Smooth muscle cell (in vitro differentiated cells): ENCODE data around the gene FAM117A. TPM values are rescaled to one million over a fixed set of nuclear protein-coding genes. Genes with fewer than 3 reads are reported as not detected.

Source experiments
- DNase-seq: peaks from one replicate; lab custom pipeline; 2025; ENCODE audit not compliant: unreplicated experiment; lab: John Stamatoyannopoulos, UW
- H2AFZ ChIP-seq: fragments of 200-600 bp; sonication (generic); 2 replicates; pipeline ENCODE4 v1.6.0; 2016; ENCODE audit warnings: antibody characterized with exemption, low read depth, mild to moderate bottlenecking
- H3F3A ChIP-seq: fragments of 200-600 bp; sonication (generic); 2 replicates; pipeline ENCODE4 v1.6.0; 2017; ENCODE audit warnings: antibody characterized with exemption, low read depth
- H3K27ac ChIP-seq: fragments of 200-600 bp; sonication (generic); 2 replicates; pipeline ENCODE4 v1.5.1; 2016; ENCODE audit warnings: low read depth, mild to moderate bottlenecking
- H3K27me3 ChIP-seq: fragments of 200-600 bp; sonication (generic); 2 replicates; pipeline ENCODE4 v1.6.1; 2016; ENCODE audit warnings: low read depth, mild to moderate bottlenecking
- H3K36me3 ChIP-seq: fragments of 200-600 bp; sonication (generic); 2 replicates; pipeline ENCODE4 v1.5.1; 2016; ENCODE audit warnings: low read depth
- H3K4me1 ChIP-seq: fragments of 200-600 bp; sonication (generic); 2 replicates; pipeline ENCODE4 v1.5.1; 2016; ENCODE audit warnings: low read depth
- H3K4me2 ChIP-seq: fragments of 200-600 bp; sonication (generic); 2 replicates; pipeline ENCODE4 v1.6.0; 2016; ENCODE audit warnings: mild to moderate bottlenecking
- H3K4me3 ChIP-seq: fragments of 200-600 bp; sonication (generic); 2 replicates; pipeline ENCODE4 v1.5.1; 2016; ENCODE audit warnings: mild to moderate bottlenecking
- H3K79me2 ChIP-seq: fragments of 200-600 bp; sonication (generic); 2 replicates; pipeline ENCODE4 v1.6.0; 2016; ENCODE audit warnings: low read depth, mild to moderate bottlenecking
- H3K9ac ChIP-seq: fragments of 200-600 bp; sonication (generic); 2 replicates; pipeline ENCODE4 v1.6.0; 2016; ENCODE audit warnings: low read depth
- H3K9me3 ChIP-seq: fragments of 200-600 bp; sonication (generic); replicated peaks from 2 replicates; pipeline ENCODE4 v1.5.1; 2016; ENCODE audit warnings: low read depth
- H4K20me1 ChIP-seq: fragments of 200-600 bp; sonication (generic); 2 replicates; pipeline ENCODE4 v1.6.0; 2016; ENCODE audit warnings: low read depth
- CTCF ChIP-seq: fragments of 200-600 bp; sonication (generic); IDR thresholded peaks from 2 replicates; pipeline ENCODE4 v1.5.1; 2017; ENCODE audit warnings: borderline replicate concordance, mild to moderate bottlenecking, antibody characterized with exemption; ENCODE audit not compliant: insufficient read depth, poor library complexity, severe bottlenecking
- WGBS: methylation state at CpG from one replicate; pipeline ENCODE4 v1.1.7; 2016; ENCODE audit warnings: low lambda C conversion rate; 5-methylcytosine and 5-hydroxymethylcytosine counted together
- polyA plus RNA-seq: library from polyadenylated mRNA; unstranded; fragments of >200 nt; fragmentation: Nextera tagmentation; extraction: Ambion mirVana; gene quantifications from 2 replicates; pipeline ENCODE4 v1.2.1, GENCODE V29; 2016
- total RNA-seq: library from RNA; depleted of rRNA; stranded (reverse); fragments of >200 nt; gene quantifications from 2 replicates; pipeline ENCODE4 v1.2.3, GENCODE V29; 2014

FAM117A gene
- total and polyA plus RNA-seq, 2 experiments from 2014 or later = 4.9 to 6.3 TPM

- 92% methylated on average over 13 of the region's 13 CpGs for WGBS
- H3K4me2 ChIP-seq = no peak overlapping the region
- no peak for DNase-seq
These were observed 29.1 kb downstream of the FAM117A start for GRCh38 chr17:49734515-49735490.

GRCh38 chr17:49731435-49731831 is 32.5 kb downstream of the FAM117A start:
- Histone ChIP-seq H3K79me2 (no peaks in the 10 kb centered on the region), H3K4me1 (no peaks in the 10 kb centered on the region), H3K36me3 (no peaks in the 10 kb centered on the region), H3K9me3 (no peaks in the 10 kb centered on the region), H3K4me2 (no peak overlapping the region), H3F3A (no peaks in the 10 kb centered on the region), H3K27me3 (no peaks in the 10 kb centered on the region), H3K27ac (no peak overlapping the region), H3K9ac (no peak overlapping the region), H4K20me1 (no peaks in the 10 kb centered on the region), H2AFZ (no peak overlapping the region), H3K4me3 (no peak overlapping the region)
- WGBS = 95% methylated on average over 4 of the region's 4 CpGs
- TF ChIP-seq CTCF = no peak
- DNase-seq = no peak

More at GRCh38 chr17:49734515-49735490, 29.1 kb downstream of the FAM117A start:
- H3K27ac ChIP-seq = no peak overlapping the region
- no peak overlapping the region for H3K4me3 ChIP-seq
- H3K9ac ChIP-seq = no peak overlapping the region
- peaks cover 6% of the 10 kb centered on the region for H3K4me1 ChIP-seq
- no peaks in the 10 kb centered on the region for H3K36me3 ChIP-seq
- H3K9me3 ChIP-seq = no peaks in the 10 kb centered on the region
- no peak for TF ChIP-seq CTCF
- no peaks in the 10 kb centered on the region for H3K27me3 ChIP-seq
- no peaks in the 10 kb centered on the region for H4K20me1 ChIP-seq
- no peaks in the 10 kb centered on the region for H3K79me2 ChIP-seq
- H2AFZ ChIP-seq = no peak overlapping the region
- no peaks in the 10 kb centered on the region for H3F3A ChIP-seq

GRCh38 chr17:49730785-49731434 is 33.0 kb downstream of the FAM117A start:
- H3K27ac ChIP-seq = no peak overlapping the region
- H3K9ac ChIP-seq = no peak overlapping the region
- no peaks in the 10 kb centered on the region for H3K9me3 ChIP-seq
- H3K27me3 ChIP-seq = no peaks in the 10 kb centered on the region
- no peaks in the 10 kb centered on the region for H4K20me1 ChIP-seq
- TF ChIP-seq CTCF = no peak
- no peak overlapping the region for H3K4me2 ChIP-seq
- no peaks in the 10 kb centered on the region for H3K79me2 ChIP-seq
- H3K4me3 ChIP-seq = no peak overlapping the region
- no peaks in the 10 kb centered on the region for H3K36me3 ChIP-seq
- H3F3A ChIP-seq = no peaks in the 10 kb centered on the region
- WGBS = 99% methylated on average over 5 of the region's 5 CpGs
- H3K4me1 ChIP-seq = no peaks in the 10 kb centered on the region
- no peak overlapping the region for H2AFZ ChIP-seq
- no peak for DNase-seq
